IMR-90 (cell line): ENCODE results near the gene HMOX1.
A peak's percentile ranks its signal among the peaks of the same experiment; 100 is the strongest.

Experiments used
- POLR2A ChIP-seq: IDR thresholded peaks from 2 replicates; pipeline ENCODE4 v1.6.1; 2012; ENCODE audit warnings: mild to moderate bottlenecking, low read depth, low read length
- RCOR1 ChIP-seq: IDR thresholded peaks from 2 replicates; pipeline ENCODE4 v1.6.1; 2012; ENCODE audit warnings: mild to moderate bottlenecking, low read length, improper control_type of control experiment; ENCODE audit not compliant: insufficient replicate concordance
- SMC3 ChIP-seq: fragments of 150-350 bp; IDR thresholded peaks from 2 replicates; pipeline ENCODE4 v1.6.1; 2016; ENCODE audit warnings: low read depth, mild to moderate bottlenecking, antibody characterized with exemption, low read length, moderate library complexity

DNA sequence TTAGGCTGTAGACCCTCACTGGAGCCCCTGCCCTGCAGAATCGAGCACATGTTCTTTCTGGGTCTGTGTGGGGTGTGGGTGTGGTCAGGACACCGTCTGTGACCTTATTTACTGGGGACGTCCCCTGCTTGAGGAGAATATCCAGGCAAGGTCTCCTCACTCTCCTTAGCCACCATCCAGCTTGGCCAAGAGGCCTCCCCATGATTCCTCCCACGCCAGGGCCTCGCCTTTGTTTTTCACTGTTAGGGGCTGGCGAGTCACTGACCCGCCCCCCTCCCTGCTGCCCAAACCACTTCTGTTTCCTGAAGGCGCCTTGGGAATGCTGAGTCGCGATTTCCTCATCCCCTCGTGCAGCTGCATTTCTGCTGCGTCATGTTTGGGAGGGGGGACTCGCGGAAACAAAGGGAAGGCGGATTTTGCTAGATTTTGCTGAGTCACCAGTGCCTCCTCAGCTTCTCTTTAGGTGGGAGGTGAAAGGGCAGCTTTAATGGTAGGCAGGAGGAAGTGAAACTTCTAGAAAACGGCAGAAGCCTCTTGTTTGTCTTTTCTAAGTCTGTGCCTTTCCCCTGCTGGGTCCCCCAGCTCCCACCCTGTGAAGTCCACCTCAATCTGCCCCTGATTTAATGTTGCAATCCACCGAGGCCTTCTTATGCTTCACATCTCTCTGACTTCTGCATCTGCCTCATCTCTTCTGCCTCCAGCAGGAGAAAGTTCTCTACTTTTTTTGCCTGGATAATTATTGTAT is 4.0 kb upstream of the HMOX1 start:
- TF ChIP-seq POLR2A = peak; percentile 39; the same call in 1 of the 2 replicates
- no peak for TF ChIP-seq RCOR1
- 0 out of 2 replicates have a peak, but pooled peaks have one; percentile 13 for TF ChIP-seq SMC3
